DND-41 (cell line): ENCODE data around the gene POLD1.
"Not testable (repeated sequence)": the region's sequence is repeated elsewhere in the genome, so short reads cannot be mapped to it uniquely, and the experiment has no call there.

ENCODE experiments used
- CTCF ChIP-seq: IDR thresholded peaks from 2 replicates; pipeline ENCODE4 v1.5.1; 2012; ENCODE audit warnings: borderline replicate concordance, low read length, moderate library complexity, mild to moderate bottlenecking; ENCODE audit not compliant: poor library complexity, severe bottlenecking; ENCODE audit errors: extremely low read depth
- EZH2 ChIP-seq: IDR thresholded peaks from 3 replicates; pipeline ENCODE4 v1.6.1; 2012; ENCODE audit warnings: borderline replicate concordance, low read depth, mild to moderate bottlenecking, moderate library complexity, low read length, inconsistent platforms; ENCODE audit not compliant: severe bottlenecking

GRCh38 chr19:50390952-50391351, 6.8 kb downstream of the POLD1 start:
- TF ChIP-seq CTCF, EZH2: not testable (repeated sequence)
